Central memory CD8-positive, alpha-beta T cell (primary cell): ENCODE results near the gene ASIC3.

Source experiments
- ATAC-seq: fragments of 150-1000 bp; cut with Tn5 transposase; replicated peaks from 2 replicates; pipeline ENCODE4 v1.10.0; 2022; ENCODE audit warnings: mild to moderate bottlenecking, moderate FRiP score, moderate number of reproducible peaks; ENCODE audit not compliant: poor library complexity, severe bottlenecking; ENCODE audit errors: extremely low read depth
- DNase-seq, 2 donors: peaks; one replicate each; pipeline ENCODE4 v3.0.0; 2021; ENCODE audit warnings: low spot score in 2 of 2
- H3K27ac Mint-ChIP-seq: one replicate; pipeline ENCODE4 v1.8.0; 2022; ENCODE audit warnings: low read depth, mild to moderate bottlenecking, moderate library complexity, mixed read lengths
- H3K27me3 Mint-ChIP-seq: one replicate; pipeline ENCODE4 v1.8.0; 2022; ENCODE audit warnings: mixed read lengths
- H3K36me3 Mint-ChIP-seq: one replicate; pipeline ENCODE4 v1.8.0; 2022; ENCODE audit warnings: mild to moderate bottlenecking, moderate library complexity, mixed read lengths; ENCODE audit not compliant: insufficient read depth
- H3K4me1 Mint-ChIP-seq: one replicate; pipeline ENCODE4 v1.8.0; 2022; ENCODE audit warnings: mixed read lengths
- H3K4me3 Mint-ChIP-seq: one replicate; pipeline ENCODE4 v1.8.0; 2022; ENCODE audit warnings: mild to moderate bottlenecking, moderate library complexity, mixed read lengths
- H3K9me3 Mint-ChIP-seq: one replicate; pipeline ENCODE4 v1.8.0; 2022; ENCODE audit warnings: mixed read lengths

The ASIC3 gene

GRCh38 chr7:151094675-151095074 lies 46.3 kb downstream of the ASIC3 start:
- Mint-ChIP-seq H3K4me3 (no peak overlapping the region), H3K27ac (no peak overlapping the region)

GRCh38 chr7:151095123-151095797 lies 46.9 kb downstream of the ASIC3 start:
- Mint-ChIP-seq H3K9me3 (no peaks in the 10 kb centered on the region), H3K4me3 (no peak overlapping the region), H3K4me1 (peaks cover 12% of the 10 kb centered on the region), H3K36me3 (peaks cover 2% of the 10 kb centered on the region), H3K27me3 (no peaks in the 10 kb centered on the region), H3K27ac (no peak overlapping the region)
- no peak for ATAC-seq
- DNase-seq = no peak

More at GRCh38 chr7:151094675-151095074, 46.3 kb downstream of the ASIC3 start:
- Mint-ChIP-seq H3K36me3 (peaks cover 2% of the 10 kb centered on the region), H3K4me1 (peaks cover 12% of the 10 kb centered on the region), H3K9me3 (no peaks in the 10 kb centered on the region), H3K27me3 (no peaks in the 10 kb centered on the region)
- ATAC-seq (no peak), DNase-seq (no peak)

GRCh38 chr7:151095828-151096475 lies 47.6 kb downstream of the ASIC3 start:
- H3K27me3 Mint-ChIP-seq = no peaks in the 10 kb centered on the region
- no peaks in the 10 kb centered on the region for H3K9me3 Mint-ChIP-seq
- H3K4me1 Mint-ChIP-seq = peaks cover 12% of the 10 kb centered on the region
- ATAC-seq = no peak
- H3K36me3 Mint-ChIP-seq = no peaks in the 10 kb centered on the region
- no peak overlapping the region for H3K27ac Mint-ChIP-seq
- DNase-seq = no peak
- H3K4me3 Mint-ChIP-seq = no peak overlapping the region

- H3K27me3 Mint-ChIP-seq = no peaks in the 10 kb centered on the region
- no peaks in the 10 kb centered on the region for H3K9me3 Mint-ChIP-seq
- DNase-seq (no peak), ATAC-seq (no peak)
- H3K4me1 Mint-ChIP-seq = peaks cover 11% of the 10 kb centered on the region
- H3K4me3 Mint-ChIP-seq = no peak overlapping the region
- no peaks in the 10 kb centered on the region for H3K36me3 Mint-ChIP-seq
- H3K27ac Mint-ChIP-seq = no peak overlapping the region
These were observed 51.3 kb downstream of the ASIC3 start for GRCh38 chr7:151099486-151100211.

GRCh38 chr7:151100921-151101320 lies 52.6 kb downstream of the ASIC3 start:
- Mint-ChIP-seq H3K4me3 (no peak overlapping the region), H3K27me3 (no peaks in the 10 kb centered on the region), H3K36me3 (no peaks in the 10 kb centered on the region), H3K9me3 (no peaks in the 10 kb centered on the region), H3K4me1 (peaks cover 9% of the 10 kb centered on the region), H3K27ac (no peak overlapping the region)
- DNase-seq = no peak
- ATAC-seq = no peak

- no peak for ATAC-seq
- no peak for DNase-seq
- no peaks in the 10 kb centered on the region for H3K27me3 Mint-ChIP-seq
- H3K4me1 Mint-ChIP-seq = peaks cover 9% of the 10 kb centered on the region
- no peak overlapping the region for H3K4me3 Mint-ChIP-seq
- no peak overlapping the region for H3K27ac Mint-ChIP-seq
- H3K36me3 Mint-ChIP-seq = no peaks in the 10 kb centered on the region
- no peaks in the 10 kb centered on the region for H3K9me3 Mint-ChIP-seq
These were observed 53.5 kb downstream of the ASIC3 start for GRCh38 chr7:151101621-151102396.
